MM.1S (cell line): Measurements from ENCODE around the gene ACSF3.
"Not testable (repeated sequence)": the region's sequence is repeated elsewhere in the genome, so short reads cannot be mapped to it uniquely, and the experiment has no call there.

Experiments
- DNase-seq: peaks from one replicate; pipeline ENCODE4 v3.0.0-alpha.2; 2015
- H2AFZ ChIP-seq: fragments of 300-600 bp; sonication (generic); 2 replicates; pipeline ENCODE4 v1.6.0; 2016; ENCODE audit warnings: antibody characterized with exemption, low read length
- H3F3A ChIP-seq: fragments of 300-600 bp; sonication (generic); 2 replicates; pipeline ENCODE4 v1.6.1; 2016; ENCODE audit warnings: mild to moderate bottlenecking, antibody characterized with exemption, low read length, moderate library complexity, mixed read lengths; ENCODE audit not compliant: insufficient read depth
- H3K27ac ChIP-seq: fragments of 300-600 bp; sonication (generic); 2 replicates; pipeline ENCODE4 v1.5.1; 2016; ENCODE audit warnings: mild to moderate bottlenecking, low read length
- H3K27me3 ChIP-seq: fragments of 300-600 bp; sonication (generic); replicated peaks from 2 replicates; pipeline ENCODE4 v1.6.0; 2016; ENCODE audit warnings: low read length; ENCODE audit not compliant: insufficient read depth
- H3K36me3 ChIP-seq: fragments of 300-600 bp; sonication (generic); replicated peaks from 2 replicates; pipeline ENCODE4 v1.6.1; 2016; ENCODE audit warnings: mild to moderate bottlenecking, low read length, mixed read lengths; ENCODE audit not compliant: insufficient read depth
- H3K4me1 ChIP-seq: fragments of 300-600 bp; sonication (generic); 2 replicates; pipeline ENCODE4 v1.6.1; 2016; ENCODE audit warnings: low read length, mixed read lengths
- H3K4me2 ChIP-seq: fragments of 300-600 bp; sonication (generic); 2 replicates; pipeline ENCODE4 v1.6.0; 2016; ENCODE audit warnings: low read depth, low read length
- H3K4me3 ChIP-seq: fragments of 300-600 bp; sonication (generic); 2 replicates; pipeline ENCODE4 v1.5.1; 2016; ENCODE audit warnings: low read length, mixed read lengths
- H3K79me2 ChIP-seq: fragments of 300-600 bp; sonication (generic); 2 replicates; pipeline ENCODE4 v1.6.1; 2016; ENCODE audit warnings: mixed run types, low read length, mixed read lengths
- H3K9ac ChIP-seq: fragments of 300-600 bp; sonication (generic); 2 replicates; pipeline ENCODE4 v1.6.1; 2016; ENCODE audit warnings: low read length, mixed read lengths
- H3K9me2 ChIP-seq: fragments of 300-600 bp; sonication (generic); replicated peaks from 2 replicates; pipeline ENCODE4 v1.6.1; 2016; ENCODE audit warnings: mild to moderate bottlenecking, low read length, mixed read lengths; ENCODE audit not compliant: insufficient read depth
- H3K9me3 ChIP-seq: fragments of 300-600 bp; sonication (generic); replicated peaks from 2 replicates; pipeline ENCODE4 v1.6.1; 2016; ENCODE audit warnings: mild to moderate bottlenecking, low read length, mixed read lengths; ENCODE audit not compliant: insufficient read depth
- H4K20me1 ChIP-seq: fragments of 300-600 bp; sonication (generic); 2 replicates; pipeline ENCODE4 v1.6.1; 2016; ENCODE audit warnings: mild to moderate bottlenecking, low read length, moderate library complexity, mixed read lengths; ENCODE audit not compliant: insufficient read depth
- CTCF ChIP-seq: fragments of 300-600 bp; sonication (generic); IDR thresholded peaks from 2 replicates; pipeline ENCODE4 v1.5.1; 2016; ENCODE audit warnings: antibody characterized with exemption, low read length, mixed read lengths
- EZH2 ChIP-seq: fragments of 300-600 bp; sonication (generic); optimal IDR thresholded peaks from 2 replicates; pipeline ENCODE3; 2017; ENCODE audit warnings: low read depth, mild to moderate bottlenecking, antibody characterized with exemption, low read length, mixed read lengths
- EZH2phosphoT487 ChIP-seq: fragments of 300-600 bp; sonication (generic); IDR thresholded peaks from 2 replicates; pipeline ENCODE4 v1.6.1; 2018; ENCODE audit warnings: antibody characterized with exemption, low read length

ACSF3 gene

DNA sequence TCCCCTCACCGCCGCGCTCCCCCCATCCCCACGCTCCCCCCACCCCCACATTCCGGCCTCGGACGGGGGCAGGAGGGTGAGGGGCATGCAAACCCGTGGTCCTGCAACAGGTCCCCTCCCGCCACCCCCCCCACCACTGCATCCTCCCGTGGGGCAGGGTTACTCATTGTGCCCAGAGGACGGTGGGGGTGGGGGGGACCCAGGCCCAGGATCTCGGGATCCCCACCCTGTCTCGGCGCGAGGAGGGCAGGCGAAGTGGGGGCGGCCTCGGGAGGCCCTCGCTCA, 98.2 kb downstream of the ACSF3 start:
- TF ChIP-seq CTCF (no peak), EZH2phosphoT487 (no peak), EZH2 (no peak)
- no peaks in the 10 kb centered on the region for H3K79me2 ChIP-seq
- H3K4me2 ChIP-seq = peak overlapping the region; percentile 65; the same call in 1 of the 2 replicates
- H3K4me1 ChIP-seq = no peaks in the 10 kb centered on the region
- no peaks in the 10 kb centered on the region for H3K27me3 ChIP-seq
- no peak overlapping the region for H2AFZ ChIP-seq
- no peaks in the 10 kb centered on the region for H3K9me3 ChIP-seq
- DNase-seq = no peak
- H3K9ac ChIP-seq = peak overlapping the region; percentile 21; the same call in 1 of the 2 replicates
- no peak overlapping the region for H3K27ac ChIP-seq
- no peaks in the 10 kb centered on the region for H3K36me3 ChIP-seq
- no peaks in the 10 kb centered on the region for H3K9me2 ChIP-seq
- no peaks in the 10 kb centered on the region for H3F3A ChIP-seq
- peak overlapping the region; percentile 50 for H3K4me3 ChIP-seq
- H4K20me1 ChIP-seq = no peaks in the 10 kb centered on the region

GRCh38 chr16:89192186-89192955, 98.7 kb downstream of the ACSF3 start:
- H2AFZ ChIP-seq, H3K36me3 ChIP-seq, H3K27ac ChIP-seq, H3K4me1 ChIP-seq, H3F3A ChIP-seq, H4K20me1 ChIP-seq, H3K9me3 ChIP-seq, H3K27me3 ChIP-seq, H3K9me2 ChIP-seq, H3K79me2 ChIP-seq: not testable (repeated sequence)
- DNase-seq = peak; percentile 74
- H3K4me3 ChIP-seq = peak overlapping the region; percentile 50
- peak overlapping the region; percentile 21; the same call in 1 of the 2 replicates for H3K9ac ChIP-seq
- peak overlapping the region; percentile 65 for H3K4me2 ChIP-seq

DNA sequence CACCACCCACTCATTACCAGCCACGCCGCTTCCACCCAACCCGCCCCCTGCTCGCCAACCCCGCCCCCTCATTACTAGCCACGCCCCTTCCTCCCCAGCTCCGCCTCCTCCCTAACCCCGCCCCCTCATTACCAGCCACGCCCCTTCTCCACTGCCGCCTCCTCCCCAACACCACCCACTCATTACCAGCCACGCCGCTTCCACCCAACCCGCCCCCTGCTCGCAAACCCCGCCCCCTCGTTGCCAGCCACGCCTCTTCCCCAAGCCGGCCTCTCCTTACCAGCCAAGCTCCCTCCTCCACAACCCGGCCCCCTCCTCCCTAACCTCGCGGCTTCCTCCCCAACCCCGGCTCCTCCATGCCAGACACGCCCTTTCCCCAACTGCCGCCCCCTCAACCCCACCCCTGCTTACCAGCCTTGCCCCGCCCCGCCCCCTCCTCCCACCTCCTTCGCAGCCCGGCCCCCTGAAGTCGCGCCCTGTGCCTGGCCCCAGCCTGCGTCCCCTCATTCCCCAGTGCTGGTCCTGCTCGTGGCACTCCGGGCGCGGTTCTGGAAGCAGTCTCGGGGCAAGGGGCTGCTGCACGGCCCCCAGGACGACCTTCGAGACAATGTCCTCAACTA, 99.4 kb downstream of the ACSF3 start:
- no peak overlapping the region for H3K4me2 ChIP-seq
- no peak overlapping the region for H3K4me3 ChIP-seq
- H3K9me2 ChIP-seq = no peaks in the 10 kb centered on the region
- TF ChIP-seq EZH2phosphoT487 = no peak
- TF ChIP-seq EZH2 = no peak
- no peak for TF ChIP-seq CTCF
- H3K4me1 ChIP-seq = no peaks in the 10 kb centered on the region
- no peak overlapping the region for H3K27ac ChIP-seq
- no peaks in the 10 kb centered on the region for H3K9me3 ChIP-seq
- no peaks in the 10 kb centered on the region for H3K36me3 ChIP-seq
- no peaks in the 10 kb centered on the region for H3K79me2 ChIP-seq
- DNase-seq = peak; percentile 24
- H3F3A ChIP-seq = no peaks in the 10 kb centered on the region
- no peak overlapping the region for H2AFZ ChIP-seq
- H3K9ac ChIP-seq = no peak overlapping the region
- H4K20me1 ChIP-seq = no peaks in the 10 kb centered on the region
- no peaks in the 10 kb centered on the region for H3K27me3 ChIP-seq

GRCh38 chr16:89193576-89194293, 100.1 kb downstream of the ACSF3 start:
- Histone ChIP-seq H3K9me2 (no peaks in the 10 kb centered on the region), H2AFZ (no peak overlapping the region), H3K27me3 (no peaks in the 10 kb centered on the region), H3K4me3 (no peak overlapping the region), H3K9me3 (no peaks in the 10 kb centered on the region), H3K79me2 (no peaks in the 10 kb centered on the region), H3K36me3 (no peaks in the 10 kb centered on the region), H4K20me1 (no peaks in the 10 kb centered on the region), H3K4me2 (no peak overlapping the region), H3K27ac (no peak overlapping the region), H3F3A (no peaks in the 10 kb centered on the region), H3K4me1 (no peaks in the 10 kb centered on the region), H3K9ac (no peak overlapping the region)
- DNase-seq = no peak
- TF ChIP-seq EZH2phosphoT487 = no peak
- no peak for TF ChIP-seq EZH2
- no peak for TF ChIP-seq CTCF
